GM23338 (cell line): Measurements from ENCODE around the gene AGBL5.

Source experiments
- CREB1 ChIP-seq: fragments of 250-450 bp; sonication (Bioruptor Pico); IDR thresholded peaks from 2 replicates; pipeline ENCODE4 v1.5.0; 2020; ENCODE audit warnings: low read depth, mild to moderate bottlenecking, moderate library complexity
- EZH2 ChIP-seq: fragments of 200-600 bp; sonication (generic); IDR thresholded peaks from one replicate; pipeline ENCODE4 v1.8.0; 2017; ENCODE audit warnings: antibody characterized with exemption, mild to moderate bottlenecking, low read depth; ENCODE audit not compliant: unreplicated experiment
- EZH2phosphoT487 ChIP-seq: fragments of 200-600 bp; sonication (generic); IDR thresholded peaks from one replicate; pipeline ENCODE4 v1.8.1; 2018; ENCODE audit warnings: antibody characterized with exemption; ENCODE audit not compliant: unreplicated experiment
- JUNB ChIP-seq: IDR thresholded peaks from one replicate; pipeline ENCODE4 v1.6.1; 2016; ENCODE audit warnings: antibody characterized with exemption; ENCODE audit not compliant: unreplicated experiment
- NANOG ChIP-seq: IDR thresholded peaks from 2 replicates; pipeline ENCODE4 v1.6.1; 2016; ENCODE audit warnings: antibody characterized with exemption, borderline replicate concordance
- POLR2AphosphoS5 ChIP-seq: IDR thresholded peaks from 2 replicates; pipeline ENCODE4 v1.6.1; 2016; ENCODE audit warnings: antibody characterized with exemption, low read depth
- REST ChIP-seq: IDR thresholded peaks from one replicate; pipeline ENCODE4 v1.6.1; 2018; ENCODE audit warnings: antibody characterized with exemption; ENCODE audit not compliant: unreplicated experiment
- ZNF114 ChIP-seq: fragments of 250-450 bp; sonication (Bioruptor Pico); IDR thresholded peaks from 2 replicates; pipeline ENCODE4 v1.5.0; 2020; ENCODE audit warnings: mild to moderate bottlenecking, moderate library complexity
- ZNF331 ChIP-seq: fragments of 250-450 bp; sonication (Bioruptor Pico); IDR thresholded peaks from 2 replicates; pipeline ENCODE4 v1.5.0; 2020; ENCODE audit warnings: low read depth, mild to moderate bottlenecking, moderate library complexity
- TF ChIP-seq, protein P1 (sequence below), 2 experiments: fragments of 200-600 bp in 1 of 2; sonication (generic) in 1 of 2; conservative IDR thresholded peaks; 2 replicates each; pipeline versions ENCODE4 v1.5.1 to v1.6.1; 2016 to 2017; ENCODE audit warnings: antibody characterized with exemption in 2 of 2, low read depth in 2 of 2, mild to moderate bottlenecking in 2 of 2, moderate library complexity in 1 of 2
- TF ChIP-seq, protein P2 (sequence below): IDR thresholded peaks from 2 replicates; pipeline ENCODE4 v1.6.1; 2016; ENCODE audit warnings: antibody characterized with exemption
- TF ChIP-seq, protein P3 (sequence below): fragments of 250-450 bp; sonication (Bioruptor Pico); IDR thresholded peaks from 2 replicates; pipeline ENCODE4 v1.5.0; 2020; ENCODE audit warnings: mild to moderate bottlenecking, moderate library complexity

GRCh38 chr2:27039426-27039825, 12.0 kb upstream of the AGBL5 start:
- no peak for TF ChIP-seq EZH2
- TF ChIP-seq, protein P1, sequence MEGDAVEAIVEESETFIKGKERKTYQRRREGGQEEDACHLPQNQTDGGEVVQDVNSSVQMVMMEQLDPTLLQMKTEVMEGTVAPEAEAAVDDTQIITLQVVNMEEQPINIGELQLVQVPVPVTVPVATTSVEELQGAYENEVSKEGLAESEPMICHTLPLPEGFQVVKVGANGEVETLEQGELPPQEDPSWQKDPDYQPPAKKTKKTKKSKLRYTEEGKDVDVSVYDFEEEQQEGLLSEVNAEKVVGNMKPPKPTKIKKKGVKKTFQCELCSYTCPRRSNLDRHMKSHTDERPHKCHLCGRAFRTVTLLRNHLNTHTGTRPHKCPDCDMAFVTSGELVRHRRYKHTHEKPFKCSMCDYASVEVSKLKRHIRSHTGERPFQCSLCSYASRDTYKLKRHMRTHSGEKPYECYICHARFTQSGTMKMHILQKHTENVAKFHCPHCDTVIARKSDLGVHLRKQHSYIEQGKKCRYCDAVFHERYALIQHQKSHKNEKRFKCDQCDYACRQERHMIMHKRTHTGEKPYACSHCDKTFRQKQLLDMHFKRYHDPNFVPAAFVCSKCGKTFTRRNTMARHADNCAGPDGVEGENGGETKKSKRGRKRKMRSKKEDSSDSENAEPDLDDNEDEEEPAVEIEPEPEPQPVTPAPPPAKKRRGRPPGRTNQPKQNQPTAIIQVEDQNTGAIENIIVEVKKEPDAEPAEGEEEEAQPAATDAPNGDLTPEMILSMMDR (conservative IDR thresholded peaks at IDR 0.05; ENCODE audit: low read depth in 2 of 2), result no peak
- no peak for TF ChIP-seq REST
- TF ChIP-seq POLR2AphosphoS5, result no peak
- no peak for TF ChIP-seq EZH2phosphoT487
- TF ChIP-seq, protein P2, sequence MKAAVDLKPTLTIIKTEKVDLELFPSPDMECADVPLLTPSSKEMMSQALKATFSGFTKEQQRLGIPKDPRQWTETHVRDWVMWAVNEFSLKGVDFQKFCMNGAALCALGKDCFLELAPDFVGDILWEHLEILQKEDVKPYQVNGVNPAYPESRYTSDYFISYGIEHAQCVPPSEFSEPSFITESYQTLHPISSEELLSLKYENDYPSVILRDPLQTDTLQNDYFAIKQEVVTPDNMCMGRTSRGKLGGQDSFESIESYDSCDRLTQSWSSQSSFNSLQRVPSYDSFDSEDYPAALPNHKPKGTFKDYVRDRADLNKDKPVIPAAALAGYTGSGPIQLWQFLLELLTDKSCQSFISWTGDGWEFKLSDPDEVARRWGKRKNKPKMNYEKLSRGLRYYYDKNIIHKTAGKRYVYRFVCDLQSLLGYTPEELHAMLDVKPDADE, result no peak
- no peak for TF ChIP-seq JUNB
- TF ChIP-seq ZNF114 (CRISPR knock-in tag), result no peak
- TF ChIP-seq CREB1 (CRISPR knock-in tag), result no peak
- TF ChIP-seq ZNF331 (CRISPR knock-in tag), result no peak
- TF ChIP-seq, protein P3, sequence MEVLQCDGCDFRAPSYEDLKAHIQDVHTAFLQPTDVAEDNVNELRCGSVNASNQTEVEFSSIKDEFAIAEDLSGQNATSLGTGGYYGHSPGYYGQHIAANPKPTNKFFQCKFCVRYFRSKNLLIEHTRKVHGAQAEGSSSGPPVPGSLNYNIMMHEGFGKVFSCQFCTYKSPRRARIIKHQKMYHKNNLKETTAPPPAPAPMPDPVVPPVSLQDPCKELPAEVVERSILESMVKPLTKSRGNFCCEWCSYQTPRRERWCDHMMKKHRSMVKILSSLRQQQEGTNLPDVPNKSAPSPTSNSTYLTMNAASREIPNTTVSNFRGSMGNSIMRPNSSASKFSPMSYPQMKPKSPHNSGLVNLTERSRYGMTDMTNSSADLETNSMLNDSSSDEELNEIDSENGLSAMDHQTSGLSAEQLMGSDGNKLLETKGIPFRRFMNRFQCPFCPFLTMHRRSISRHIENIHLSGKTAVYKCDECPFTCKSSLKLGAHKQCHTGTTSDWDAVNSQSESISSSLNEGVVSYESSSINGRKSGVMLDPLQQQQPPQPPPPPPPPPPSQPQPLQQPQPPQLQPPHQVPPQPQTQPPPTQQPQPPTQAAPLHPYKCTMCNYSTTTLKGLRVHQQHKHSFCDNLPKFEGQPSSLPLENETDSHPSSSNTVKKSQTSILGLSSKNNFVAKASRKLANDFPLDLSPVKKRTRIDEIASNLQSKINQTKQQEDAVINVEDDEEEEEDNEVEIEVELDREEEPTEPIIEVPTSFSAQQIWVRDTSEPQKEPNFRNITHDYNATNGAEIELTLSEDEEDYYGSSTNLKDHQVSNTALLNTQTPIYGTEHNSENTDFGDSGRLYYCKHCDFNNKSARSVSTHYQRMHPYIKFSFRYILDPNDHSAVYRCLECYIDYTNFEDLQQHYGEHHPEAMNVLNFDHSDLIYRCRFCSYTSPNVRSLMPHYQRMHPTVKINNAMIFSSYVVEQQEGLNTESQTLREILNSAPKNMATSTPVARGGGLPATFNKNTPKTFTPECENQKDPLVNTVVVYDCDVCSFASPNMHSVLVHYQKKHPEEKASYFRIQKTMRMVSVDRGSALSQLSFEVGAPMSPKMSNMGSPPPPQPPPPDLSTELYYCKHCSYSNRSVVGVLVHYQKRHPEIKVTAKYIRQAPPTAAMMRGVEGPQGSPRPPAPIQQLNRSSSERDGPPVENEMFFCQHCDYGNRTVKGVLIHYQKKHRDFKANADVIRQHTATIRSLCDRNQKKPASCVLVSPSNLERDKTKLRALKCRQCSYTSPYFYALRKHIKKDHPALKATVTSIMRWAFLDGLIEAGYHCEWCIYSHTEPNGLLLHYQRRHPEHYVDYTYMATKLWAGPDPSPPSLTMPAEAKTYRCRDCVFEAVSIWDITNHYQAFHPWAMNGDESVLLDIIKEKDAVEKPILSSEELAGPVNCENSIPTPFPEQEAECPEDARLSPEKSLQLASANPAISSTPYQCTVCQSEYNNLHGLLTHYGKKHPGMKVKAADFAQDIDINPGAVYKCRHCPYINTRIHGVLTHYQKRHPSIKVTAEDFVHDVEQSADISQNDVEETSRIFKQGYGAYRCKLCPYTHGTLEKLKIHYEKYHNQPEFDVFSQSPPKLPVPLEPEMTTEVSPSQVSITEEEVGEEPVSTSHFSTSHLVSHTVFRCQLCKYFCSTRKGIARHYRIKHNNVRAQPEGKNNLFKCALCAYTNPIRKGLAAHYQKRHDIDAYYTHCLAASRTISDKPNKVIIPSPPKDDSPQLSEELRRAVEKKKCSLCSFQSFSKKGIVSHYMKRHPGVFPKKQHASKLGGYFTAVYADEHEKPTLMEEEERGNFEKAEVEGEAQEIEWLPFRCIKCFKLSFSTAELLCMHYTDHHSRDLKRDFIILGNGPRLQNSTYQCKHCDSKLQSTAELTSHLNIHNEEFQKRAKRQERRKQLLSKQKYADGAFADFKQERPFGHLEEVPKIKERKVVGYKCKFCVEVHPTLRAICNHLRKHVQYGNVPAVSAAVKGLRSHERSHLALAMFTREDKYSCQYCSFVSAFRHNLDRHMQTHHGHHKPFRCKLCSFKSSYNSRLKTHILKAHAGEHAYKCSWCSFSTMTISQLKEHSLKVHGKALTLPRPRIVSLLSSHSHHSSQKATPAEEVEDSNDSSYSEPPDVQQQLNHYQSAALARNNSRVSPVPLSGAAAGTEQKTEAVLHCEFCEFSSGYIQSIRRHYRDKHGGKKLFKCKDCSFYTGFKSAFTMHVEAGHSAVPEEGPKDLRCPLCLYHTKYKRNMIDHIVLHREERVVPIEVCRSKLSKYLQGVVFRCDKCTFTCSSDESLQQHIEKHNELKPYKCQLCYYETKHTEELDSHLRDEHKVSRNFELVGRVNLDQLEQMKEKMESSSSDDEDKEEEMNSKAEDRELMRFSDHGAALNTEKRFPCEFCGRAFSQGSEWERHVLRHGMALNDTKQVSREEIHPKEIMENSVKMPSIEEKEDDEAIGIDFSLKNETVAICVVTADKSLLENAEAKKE, result no peak
- TF ChIP-seq NANOG, result no peak
